T-helper 1 cell (primary cell): ENCODE results near the gene HNRNPU.
A peak's percentile ranks its signal among the peaks of the same experiment; 100 is the strongest.
"Not testable (repeated sequence)": the region's sequence is repeated elsewhere in the genome, so short reads cannot be mapped to it uniquely, and the experiment has no call there.

Source experiments
- DNase-seq, 5 donors: peaks; one replicate each; pipeline ENCODE4 v3.0.0-alpha.2; 2012 to 2020

HNRNPU gene

DNA sequence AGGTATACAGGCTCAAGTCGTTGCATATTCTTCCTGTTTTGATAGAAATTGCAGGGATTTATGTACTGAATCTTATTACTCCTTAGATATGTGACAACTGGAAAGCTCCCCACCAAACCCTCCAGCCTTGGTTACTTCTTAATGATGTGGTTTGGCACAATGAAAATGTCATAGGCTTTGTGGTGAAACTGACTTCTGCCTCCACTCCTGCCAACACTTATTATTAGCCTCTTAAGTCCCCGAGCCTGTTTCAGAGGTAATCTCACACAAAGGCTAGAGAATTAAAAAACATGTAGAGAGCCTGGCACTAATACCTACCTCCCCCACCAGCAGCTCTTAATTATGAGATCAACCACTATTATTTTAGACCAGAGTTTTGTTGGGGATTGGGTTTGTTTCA, 24.7 kb downstream of the HNRNPU start:
- DNase-seq: no peak

DNA sequence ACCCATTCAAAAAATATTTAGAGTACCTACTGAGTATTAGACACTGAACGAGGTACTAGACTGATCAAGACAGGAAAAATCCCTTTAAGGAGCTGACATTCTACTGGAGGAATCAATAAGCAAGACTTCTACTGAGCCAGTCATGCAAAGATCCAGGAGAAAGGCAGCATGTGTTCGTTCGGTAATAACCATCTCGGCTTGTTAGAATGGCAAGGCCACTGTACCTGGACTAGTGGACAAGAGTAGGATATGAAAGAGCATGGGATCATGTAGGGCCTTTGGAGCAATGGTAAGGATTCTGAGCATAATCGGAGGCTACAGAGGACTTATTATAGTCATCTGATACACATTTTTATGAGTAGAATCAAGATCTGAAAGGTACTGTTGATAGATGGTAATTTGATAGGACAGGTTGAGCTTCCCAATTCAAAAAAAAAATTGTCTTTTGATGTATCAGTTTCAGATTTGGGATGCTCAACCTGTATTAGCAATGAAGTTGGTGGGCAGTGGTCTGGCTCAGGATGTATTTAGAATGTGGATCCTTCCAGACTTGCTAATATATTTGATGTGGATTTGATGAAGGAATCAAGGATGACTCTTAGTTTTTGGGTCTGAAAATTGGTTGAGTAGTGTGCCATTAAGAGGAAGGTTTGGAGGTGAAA, 26.6 kb downstream of the HNRNPU start:
- no peak for DNase-seq

DNA sequence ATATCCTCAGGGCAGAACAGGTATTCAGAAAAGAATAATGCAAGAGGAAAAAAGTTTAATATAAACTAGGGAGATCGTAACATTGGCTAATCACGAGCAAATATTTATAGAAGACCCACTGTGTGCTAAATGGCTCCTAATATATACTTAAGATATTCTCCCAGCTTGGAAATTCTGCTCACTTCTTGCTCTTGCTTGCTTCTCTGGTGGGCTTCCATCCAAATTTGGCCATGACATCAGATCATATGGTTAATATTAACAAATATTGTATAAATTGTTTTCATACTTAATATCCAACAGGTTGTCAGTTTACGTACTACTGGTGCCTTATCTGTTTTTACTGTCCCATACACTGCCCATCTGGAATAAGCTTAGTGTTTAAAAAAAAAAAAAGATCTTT, 27.8 kb downstream of the HNRNPU start:
- no peak for DNase-seq

DNA sequence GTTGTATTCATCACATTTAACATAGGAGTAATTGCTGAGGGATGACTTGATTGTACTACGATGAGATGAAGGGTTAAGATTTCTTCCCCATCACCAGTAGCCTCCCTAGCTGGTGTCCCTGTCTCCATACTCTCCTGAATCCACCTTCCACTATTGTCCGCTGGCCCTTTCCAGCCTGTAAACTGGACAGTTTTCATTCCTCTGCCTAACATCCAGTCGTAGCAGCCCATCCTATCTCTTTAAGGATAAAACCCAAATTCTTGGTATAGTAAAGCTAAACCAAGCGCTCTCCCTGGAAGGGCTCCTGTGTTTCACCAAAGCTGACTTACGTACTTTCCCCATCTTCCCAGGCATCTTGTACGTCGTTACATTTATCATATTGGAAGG, 28.2 kb downstream of the HNRNPU start:
- no peak for DNase-seq

DNA sequence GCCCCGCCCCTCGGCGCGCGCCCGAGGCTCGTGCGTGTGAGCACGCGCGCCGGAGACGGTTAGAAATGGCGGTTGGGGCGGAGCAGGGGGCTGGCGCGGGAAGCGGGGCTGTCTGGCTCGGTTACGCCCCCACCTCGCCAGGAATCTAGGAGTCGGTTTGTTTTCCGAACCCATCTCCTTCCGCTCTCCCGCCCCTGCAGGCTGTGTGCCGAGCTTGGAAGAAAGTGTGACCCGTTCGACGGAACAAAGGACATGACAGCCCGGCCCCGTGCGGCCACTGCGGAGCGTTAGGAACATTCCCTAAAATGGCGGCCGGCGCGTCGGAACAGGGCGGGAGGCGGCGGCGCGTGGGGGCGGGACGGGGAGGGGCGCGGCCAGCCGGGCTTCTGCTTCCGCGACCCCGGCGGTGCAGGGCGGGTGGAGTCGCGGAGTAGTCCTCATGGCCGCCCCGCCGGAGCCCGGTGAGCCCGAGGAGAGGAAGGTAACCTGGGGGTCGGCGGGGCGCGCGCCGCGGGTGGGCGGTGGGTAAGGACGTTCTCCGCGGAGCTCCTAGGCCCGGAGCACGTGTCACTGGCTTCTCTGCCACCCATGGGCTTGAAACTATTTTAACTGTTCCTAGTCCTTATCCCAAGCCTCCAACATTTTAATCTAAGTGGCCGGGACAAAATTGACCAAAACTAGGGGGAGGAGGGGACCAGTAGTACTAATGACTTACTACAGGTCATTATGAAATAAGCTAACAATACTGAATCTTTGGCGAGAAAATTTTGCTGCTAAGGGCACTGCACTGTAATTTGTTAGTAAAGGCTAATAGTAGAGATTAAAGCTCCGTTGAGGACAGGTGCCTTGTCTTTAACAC, 28.8 kb downstream of the HNRNPU start, which contains the start of gene COX20:
TSS of gene COX20 (plus strand) at position 383 of the 859 bp plus-strand sequence. CDS start at position 440, 57 bp downstream.
- DNase-seq: peak; percentile 75 to 92 (median 82)

DNA sequence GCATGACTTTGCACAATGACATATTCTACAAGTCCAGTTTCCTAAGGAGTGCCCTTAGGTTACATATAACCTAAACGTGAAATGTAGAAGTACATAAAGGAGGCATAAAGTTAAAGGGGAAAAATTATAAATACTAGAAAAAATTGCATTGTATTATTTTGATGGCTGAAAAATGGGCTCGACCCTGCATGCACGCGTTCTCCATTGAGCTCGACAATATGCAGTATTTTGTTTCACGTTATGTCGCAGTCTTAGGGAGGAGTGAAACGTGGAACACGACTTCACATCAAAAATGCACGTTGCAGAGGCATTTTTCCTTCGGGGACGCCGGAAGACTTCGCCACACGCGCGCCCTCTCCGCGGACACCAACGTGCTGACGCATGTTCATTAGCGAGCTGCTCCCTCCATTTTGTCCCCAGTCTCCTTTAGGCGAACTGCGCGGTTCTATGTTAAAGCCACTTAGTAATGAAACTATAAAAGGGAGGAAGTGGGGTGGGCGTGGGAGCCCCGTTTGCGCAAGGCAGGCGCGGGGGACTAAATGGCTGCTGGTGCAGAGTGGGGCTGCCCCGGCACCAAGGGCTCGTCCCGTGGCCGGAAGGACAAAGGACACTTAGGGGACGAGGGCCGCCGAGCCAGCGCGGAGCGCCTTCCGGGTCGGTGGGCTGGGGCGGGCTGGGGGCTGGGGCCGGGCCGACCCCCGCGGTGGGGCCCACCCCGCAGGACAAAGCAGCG, 29.6 kb downstream of the HNRNPU start:
- peak; percentile 78 to 95 (median 83) for DNase-seq

DNA sequence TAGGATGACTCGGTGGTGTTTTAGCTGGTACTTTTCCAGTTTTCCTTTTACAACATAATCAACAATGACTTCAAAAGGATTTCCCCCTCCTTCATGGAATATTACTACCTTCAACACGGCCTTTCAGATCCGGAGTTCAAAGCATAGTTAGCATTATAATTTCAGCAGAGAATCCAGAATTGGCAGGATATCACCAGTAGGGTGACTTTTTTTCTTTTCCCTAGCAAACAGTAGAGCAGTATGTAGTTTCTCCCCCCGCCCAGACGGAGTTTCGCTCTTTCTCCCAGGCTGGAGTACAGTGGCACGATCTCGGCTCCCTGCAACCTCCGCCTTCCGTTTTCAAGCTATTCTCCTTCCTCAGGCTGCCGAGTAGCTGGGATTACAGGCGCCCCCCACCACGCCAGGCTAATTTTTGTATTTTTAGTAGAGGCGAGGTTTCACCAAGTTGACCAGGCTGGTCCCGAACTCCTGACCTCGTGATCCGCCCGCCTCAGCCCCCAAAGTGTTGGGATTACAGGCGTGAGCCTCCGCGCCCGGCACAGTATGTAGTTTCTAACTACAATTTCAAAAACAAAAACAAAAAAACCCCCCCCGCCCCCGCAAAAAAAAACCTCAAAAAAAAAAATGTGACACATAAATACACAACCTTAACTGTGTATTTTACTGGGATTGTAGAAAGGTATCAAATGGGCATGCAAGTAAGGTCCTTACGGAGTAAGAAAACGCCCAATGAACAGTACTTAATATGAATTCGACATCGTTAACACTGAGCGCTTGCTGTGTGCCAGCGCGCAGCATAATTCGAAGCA, 30.4 kb downstream of the HNRNPU start:
- peak in 4 of 5 donors; percentile 22 to 70 (median 45) for DNase-seq

DNA sequence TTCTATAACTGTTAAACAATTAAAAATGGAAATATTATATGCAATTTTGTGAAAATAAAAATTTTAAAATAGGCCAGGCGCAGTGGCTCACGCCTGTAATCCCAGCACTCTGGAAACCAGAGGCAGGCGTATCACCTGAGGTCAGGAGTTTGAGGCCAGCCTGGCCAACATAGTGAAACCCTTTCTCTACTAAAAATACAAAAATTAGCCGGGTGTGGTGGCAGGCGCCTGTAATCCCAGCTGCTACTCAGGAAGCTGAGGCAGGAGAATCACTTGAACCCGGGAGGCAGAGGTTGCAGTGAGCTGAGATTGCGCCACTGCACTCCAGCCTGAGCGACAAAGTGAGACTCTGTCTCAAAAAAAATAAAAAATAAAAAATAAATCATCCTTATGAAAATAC, 31.1 kb downstream of the HNRNPU start:
- not testable (repeated sequence) for DNase-seq

DNA sequence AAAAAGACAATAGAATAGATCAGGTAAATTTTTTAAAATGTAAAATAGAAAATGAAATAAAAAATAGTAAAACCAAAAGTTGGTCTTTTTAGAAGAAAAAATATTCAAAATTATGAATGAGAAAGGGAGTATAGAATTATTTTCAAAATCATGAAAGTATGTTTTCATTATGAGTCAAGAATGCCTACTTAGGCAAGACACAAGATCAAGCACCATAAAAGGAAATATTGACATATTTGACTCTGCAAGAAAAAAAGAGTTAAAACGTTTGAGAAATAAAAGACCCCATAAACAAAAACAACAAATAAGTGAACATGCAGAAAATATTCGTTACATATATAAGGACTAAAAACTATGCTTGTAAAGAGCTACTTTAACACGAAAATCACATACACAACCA, 33.7 kb downstream of the HNRNPU start:
- no peak for DNase-seq

DNA sequence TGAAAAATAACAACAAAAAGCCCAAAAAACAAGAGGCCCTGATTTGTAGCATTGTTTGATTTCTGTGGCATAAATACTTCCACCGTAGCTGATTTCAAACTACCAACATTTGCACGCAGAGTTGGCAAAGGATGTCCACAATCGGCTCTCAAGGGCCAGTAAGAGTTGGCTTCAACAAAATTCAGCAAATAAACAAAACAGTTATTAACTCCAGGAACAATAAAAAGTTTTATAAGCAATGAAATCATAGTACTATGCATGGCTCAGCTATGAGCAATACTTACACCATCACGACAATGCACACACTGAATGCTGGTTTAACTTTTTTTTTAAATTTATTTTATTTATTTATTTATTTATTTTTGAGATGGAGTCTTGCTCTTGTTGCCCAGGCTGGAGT, 37.6 kb downstream of the HNRNPU start:
- DNase-seq: no peak

DNA sequence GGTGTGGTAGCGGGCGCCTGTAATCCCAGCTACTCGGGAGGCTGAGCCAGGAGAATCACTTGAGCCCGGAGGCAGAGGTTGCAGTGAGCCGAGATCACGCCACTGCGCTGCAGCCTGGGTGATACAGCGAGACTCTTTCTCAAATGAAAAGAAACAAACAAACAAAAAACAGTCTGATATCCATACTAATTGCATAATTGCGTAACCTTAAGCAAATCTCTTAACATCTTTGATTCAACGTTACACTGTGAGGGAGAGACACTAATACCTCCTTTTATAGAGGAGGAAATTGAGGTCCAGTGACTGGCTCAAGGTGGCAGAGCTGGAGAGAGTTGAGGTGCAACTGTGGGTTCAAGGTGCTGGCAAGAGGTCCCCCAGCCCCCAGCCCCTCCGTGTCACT, 41.5 kb downstream of the HNRNPU start:
- DNase-seq: no peak

DNA sequence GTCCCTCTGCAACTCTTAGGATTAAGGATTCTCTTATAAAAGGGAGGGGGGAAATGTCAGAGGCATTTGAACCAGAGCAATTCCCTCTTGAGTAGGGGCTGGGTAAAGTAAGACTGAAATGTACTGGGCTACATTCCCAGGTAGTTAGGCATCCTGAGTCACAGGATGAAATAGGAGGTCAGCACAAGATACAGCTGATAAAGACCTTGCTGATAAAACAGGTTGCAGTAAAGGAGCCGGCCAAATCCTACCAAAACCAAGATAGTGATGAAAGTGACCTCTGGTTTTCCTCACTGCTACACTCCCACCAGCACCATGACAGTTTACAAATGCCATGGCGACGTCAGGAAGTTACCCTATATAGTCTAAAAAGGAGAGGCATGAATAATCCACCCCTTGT, 43.2 kb downstream of the HNRNPU start:
- DNase-seq: no peak

DNA sequence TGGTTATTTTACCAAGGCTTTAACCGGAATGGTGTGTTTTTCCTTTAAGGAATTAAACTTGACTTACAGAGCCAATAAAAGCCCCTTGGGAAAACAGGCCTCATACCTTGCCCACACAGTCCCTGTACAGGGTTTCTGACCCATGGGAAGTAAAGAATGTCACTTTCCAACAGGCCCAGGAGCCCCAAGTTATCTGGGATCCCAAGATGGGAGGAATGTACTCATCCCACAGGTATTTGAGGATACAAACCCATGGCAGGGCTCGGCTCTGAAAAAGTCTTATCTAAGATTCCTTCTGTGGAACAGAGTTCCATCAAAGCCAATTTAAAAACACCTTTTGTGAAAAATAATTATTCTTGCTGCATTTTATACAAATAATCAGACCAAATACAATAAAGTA, 44.2 kb downstream of the HNRNPU start:
- no peak for DNase-seq

DNA sequence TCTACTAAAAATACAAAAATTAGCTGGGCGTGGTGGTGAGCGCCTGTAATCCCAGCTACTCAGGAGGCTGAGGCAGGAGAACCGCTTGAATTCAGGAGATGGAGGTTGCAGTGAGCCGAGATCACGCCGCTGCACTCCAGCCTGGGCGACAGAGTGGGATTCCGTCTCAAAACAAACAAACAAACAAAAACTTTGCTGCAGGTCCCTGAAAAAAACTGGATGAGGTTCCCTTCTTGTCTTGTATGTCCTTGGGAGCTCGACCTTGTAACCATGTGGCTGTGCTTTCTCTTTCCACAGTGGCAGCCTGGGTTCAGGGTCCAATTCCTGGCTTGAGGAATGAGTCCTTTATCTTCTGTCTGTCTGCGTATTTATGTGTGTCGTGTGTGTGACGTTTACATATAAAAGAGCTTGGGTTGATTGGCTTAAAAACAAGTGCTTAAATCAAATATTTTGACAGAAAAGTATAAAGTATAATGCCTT, 46.9 kb downstream of the HNRNPU start:
- no peak for DNase-seq

DNA sequence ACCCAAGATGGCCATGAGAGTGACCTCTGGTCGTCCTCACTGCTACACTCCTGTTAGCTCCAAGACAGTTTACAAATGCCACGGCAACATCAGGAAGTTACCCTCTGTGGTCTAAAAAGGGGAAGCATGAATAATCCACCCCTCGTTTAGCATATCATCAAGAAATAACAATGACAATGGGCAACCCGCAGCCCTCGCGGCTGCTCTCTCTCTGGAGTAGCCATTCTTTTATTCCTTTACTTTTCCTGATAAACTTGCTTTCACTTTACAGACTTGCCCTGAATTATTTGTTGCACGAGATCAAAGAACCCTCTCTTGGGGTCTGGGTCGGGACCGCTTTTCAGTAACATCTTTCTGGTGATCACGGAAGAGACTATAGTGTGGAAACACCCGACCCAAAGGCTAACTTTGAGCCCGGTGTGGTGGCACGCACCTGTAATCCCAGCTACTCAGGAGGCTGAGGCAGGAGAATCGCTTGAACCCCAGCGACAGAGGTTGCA, 48.7 kb downstream of the HNRNPU start:
- DNase-seq: no peak

DNA sequence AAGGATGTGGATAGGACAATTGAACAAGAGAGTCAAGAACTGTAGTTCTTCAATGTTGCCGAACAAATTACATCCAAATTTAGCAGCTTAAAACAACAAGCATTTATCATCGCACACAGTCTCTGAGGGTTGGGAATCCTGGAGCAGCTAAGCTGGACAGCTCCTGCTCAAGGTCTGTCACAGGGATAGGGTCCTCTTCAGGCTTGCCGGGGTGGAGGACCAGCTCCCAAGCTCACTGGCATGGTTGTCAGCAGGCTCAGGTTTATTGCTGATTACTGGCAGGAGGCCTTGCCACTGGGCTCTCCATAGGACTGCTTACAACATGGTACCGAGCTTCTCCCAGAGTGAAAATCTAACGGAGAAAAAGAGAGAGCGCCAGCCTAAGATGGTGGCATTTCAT, 51.0 kb downstream of the HNRNPU start:
- no peak for DNase-seq

DNA sequence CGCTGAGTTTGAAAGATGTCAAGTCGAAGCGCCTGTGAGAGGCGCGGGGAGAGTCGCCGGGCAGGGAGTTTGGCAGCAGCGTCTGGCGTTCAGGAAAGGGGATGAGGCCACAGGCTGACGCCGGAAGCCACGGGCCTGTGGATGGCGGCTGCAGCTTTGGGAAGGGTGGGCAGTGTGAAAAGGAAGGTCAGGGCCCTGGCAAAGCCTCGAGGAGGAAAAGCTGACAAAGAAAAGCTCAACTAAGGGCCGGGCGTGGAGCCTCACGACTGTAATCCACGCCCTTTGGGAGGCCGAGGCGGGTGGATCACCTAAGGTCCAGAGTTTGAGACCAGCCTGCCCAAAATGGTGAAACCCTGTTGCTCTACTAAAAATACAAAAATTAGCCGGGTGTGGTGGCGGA, 54.1 kb downstream of the HNRNPU start:
- no peak for DNase-seq

DNA sequence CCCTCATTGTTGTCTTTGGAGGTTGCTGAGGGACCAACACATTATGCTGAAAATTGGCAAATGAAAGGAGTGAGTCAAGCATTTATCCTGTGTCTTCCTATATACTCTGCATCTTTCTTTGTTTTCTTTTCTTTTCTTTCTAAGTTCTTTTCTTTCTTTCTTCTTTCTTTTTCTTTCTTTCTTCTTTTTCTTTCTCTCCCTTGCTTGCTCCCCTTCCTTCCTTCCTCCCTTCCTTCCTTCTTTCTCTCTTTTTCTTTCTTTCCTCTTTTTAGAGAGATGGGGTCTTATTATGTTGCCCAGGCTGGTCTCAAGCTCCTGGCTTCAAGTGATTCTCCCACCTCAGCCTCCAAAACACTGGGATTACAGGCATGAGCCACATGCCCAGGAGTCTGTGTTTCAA, 57.2 kb downstream of the HNRNPU start:
- no peak for DNase-seq

DNA sequence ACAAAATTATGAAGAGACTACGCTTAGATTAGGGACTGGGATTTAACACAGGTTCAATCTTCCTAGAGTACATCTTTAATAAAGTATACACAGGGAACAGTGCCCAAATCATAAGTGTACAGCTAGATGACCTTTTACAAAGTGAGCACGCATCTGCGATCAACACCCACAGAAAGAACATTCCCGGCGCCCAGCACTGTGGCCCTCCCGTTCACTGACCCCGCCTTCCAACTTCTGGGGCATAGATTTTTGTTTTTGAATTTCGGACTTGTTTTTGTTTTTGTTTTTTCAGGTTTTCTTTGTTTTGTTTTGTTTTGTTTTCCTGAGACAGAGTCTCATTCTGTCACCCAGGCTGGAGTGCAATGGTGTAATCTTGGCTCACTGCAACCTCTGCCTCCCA, 59.5 kb downstream of the HNRNPU start:
- no peak for DNase-seq

DNA sequence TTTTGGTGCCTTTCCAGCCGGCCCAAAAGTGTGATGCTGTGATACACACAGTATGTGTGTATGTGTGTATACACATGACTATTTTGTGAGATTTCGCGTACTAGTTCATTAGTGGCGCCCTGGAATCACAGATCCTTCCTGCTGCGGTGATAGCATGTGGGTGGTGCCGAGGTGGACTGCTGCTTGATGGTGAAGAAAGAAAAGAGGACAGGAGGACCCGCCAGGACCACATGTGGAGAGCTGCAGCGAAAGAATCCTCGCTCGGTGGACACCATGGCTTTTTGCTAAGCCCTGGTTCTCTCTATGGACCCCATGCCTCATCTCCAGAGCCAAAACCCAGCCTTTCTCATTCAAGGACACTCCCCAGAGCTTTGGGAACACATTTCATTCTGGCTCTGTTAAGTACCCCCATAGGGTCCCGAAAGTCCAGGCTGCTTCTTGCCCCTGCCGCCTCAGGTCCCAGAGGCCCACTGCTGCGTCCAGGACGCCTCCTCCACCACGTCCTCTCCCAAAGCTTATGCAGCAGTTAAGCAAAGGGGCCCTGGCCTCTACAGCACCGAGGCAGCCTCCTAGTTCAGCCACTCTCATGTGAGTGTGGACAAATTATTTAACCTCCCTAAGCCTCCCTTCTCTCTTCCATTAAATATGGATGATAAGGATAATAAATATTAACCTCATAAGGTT, 61.6 kb downstream of the HNRNPU start:
- DNase-seq: no peak

DNA sequence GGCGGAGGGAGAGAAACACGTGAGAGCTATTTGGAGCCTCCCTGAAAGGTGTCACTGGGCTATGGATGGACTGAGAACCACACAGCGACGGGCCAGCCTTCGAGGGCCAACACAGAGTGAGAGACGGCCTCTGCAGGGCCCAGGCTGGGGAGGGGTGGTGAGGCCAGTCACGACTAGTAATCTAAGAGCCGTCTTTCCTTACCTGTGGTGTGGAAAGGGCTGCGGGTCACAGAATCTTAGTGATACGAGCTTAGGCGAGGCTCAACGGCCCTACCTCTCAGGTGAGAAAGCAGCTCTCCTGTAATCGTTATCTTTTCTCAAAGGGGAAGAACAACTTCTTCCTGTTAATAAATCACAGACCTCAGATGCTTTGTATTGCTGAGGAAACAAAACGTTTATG, 62.3 kb downstream of the HNRNPU start:
- no peak for DNase-seq

DNA sequence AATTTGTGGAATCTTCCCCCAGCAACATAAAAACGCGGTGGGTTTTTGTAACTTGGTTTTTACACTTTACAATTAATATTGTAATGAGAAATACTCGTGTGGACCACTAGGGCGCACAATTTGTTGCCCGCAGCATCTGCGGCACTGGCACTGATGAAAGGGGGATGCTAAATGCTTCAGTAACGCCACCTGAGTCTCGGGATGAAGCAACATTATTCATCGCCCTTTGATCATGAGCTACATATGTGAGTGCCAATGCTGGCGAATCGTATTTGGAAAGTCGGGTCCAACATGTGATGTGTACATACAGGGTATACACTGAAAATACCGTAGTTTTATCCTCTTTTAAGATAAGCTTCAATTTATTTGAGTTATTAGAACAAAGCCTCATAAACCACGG, 63.1 kb downstream of the HNRNPU start:
- DNase-seq: peak; percentile 12 to 46 (median 30)
